CD4-positive, alpha-beta T cell treated with Interleukin-12 subunit alpha and Interleukin-12 subunit beta, for 1 hour (primary cell): ENCODE measurements around the gene BICDL1.
"Not testable (repeated sequence)": the region's sequence is repeated elsewhere in the genome, so short reads cannot be mapped to it uniquely, and the experiment has no call there.

Experiments
- DNase-seq: peaks from one replicate; pipeline ENCODE4 v3.0.0-alpha.2; 2020

The BICDL1 gene

GRCh38 chr12:119988472-119989360, at the start of gene BICDL1:
TSS of gene BICDL1 (plus strand) at chr12:119989236. CDS start at chr12:119989869, 633 bp downstream.
- DNase-seq = peak; percentile 98

- no peak for DNase-seq
Measured at GRCh38 chr12:119940897-119941296, 48.1 kb upstream of the BICDL1 start.

DNA sequence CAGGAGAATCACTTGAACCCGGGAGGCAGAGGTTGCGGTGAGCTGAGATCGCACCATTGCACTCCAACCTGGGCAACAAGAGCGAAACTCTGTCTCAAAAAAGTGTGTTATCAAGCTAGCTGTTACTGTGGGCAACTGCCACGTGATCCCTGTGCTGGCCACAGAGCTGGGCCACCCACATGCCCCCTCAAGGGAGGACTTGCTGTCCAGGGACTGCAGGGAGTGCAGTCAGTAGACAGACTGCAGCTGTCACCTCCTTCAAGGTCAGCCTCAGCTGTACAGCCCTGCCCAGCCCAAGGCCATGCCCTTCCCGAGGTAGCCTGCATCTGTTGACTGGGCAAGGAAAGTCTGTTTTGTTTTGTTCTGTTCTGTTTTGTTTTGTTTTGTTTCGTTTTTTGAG, 46.6 kb upstream of the BICDL1 start:
- no peak for DNase-seq

GRCh38 chr12:119946213-119946612, 42.8 kb upstream of the BICDL1 start:
- DNase-seq = no peak

DNA sequence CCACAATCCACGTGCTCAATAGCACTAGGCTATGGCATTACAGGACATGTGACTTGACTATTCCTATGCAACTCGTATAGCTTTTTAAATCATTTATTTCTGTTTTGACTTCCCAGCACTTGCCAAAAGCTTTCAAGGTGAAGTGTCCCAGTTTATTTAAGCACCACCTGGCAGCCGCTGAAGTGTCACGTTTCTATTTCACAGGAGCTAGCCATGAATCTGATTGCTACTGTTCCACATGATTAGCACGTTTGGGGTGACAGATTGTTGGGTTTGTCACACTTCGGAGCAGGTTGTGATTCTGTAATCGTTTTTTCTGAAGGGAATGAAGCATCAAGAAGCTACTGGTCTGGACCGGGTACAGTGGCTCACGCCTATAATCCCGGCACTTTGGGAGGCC, 39.9 kb upstream of the BICDL1 start:
- DNase-seq = no peak

DNA sequence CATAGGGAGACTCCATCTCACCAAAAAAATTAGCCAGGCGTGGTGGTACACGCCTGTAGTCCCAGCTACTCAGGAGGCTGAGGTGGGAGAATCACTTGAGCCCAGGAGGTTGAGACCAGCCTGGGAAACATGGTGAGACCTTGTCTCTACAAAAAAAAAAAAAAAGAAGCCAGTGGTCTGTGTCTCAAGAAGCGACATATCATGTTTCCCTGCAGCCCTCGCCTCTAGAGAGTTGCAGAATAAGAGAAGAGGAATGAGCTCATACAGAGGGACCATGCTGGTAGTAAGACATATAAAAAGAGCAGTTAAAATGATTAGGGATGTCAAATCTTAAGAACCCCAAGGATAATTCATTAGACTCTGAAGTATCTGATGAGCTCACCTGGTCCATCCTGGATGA, 39.4 kb upstream of the BICDL1 start:
- no peak for DNase-seq

DNA sequence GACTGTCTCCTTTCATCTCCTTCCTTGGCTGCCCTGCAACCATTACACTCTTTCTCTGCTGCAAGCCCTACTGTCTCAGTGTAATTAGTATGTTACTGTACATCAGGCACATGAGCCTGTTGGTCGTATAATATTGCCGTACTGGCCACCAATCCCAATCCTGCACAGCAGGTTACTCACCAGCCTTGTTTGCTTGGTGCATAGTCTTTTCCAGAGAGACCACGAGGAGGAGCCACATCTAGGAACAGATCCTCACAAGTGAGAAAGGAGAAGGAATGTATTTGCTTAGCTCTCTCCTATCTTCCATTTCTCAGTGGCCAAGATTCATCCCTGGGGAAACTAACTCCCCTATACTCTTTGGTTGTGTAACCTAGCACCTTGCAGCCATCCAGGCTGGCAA, 33.0 kb upstream of the BICDL1 start:
- DNase-seq = no peak

DNA sequence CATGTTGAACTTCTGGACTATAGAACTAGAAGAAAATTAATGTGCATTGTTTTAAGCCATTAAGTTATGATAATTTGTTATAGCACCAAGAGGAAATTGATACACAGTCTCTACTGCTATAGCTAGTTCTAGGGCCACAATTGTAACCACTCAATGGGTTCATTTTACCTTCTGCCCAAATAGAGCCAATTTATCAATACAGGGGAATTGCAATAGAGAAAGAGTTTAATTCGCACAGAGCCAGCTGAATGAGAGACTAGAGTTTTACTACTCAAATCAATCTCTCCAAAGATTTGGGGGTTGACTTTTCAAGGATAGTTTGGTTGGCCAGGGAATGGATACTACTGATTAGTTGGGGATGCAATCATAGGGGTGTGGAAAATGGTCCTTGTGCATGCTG, 31.9 kb upstream of the BICDL1 start:
- DNase-seq = no peak

DNA sequence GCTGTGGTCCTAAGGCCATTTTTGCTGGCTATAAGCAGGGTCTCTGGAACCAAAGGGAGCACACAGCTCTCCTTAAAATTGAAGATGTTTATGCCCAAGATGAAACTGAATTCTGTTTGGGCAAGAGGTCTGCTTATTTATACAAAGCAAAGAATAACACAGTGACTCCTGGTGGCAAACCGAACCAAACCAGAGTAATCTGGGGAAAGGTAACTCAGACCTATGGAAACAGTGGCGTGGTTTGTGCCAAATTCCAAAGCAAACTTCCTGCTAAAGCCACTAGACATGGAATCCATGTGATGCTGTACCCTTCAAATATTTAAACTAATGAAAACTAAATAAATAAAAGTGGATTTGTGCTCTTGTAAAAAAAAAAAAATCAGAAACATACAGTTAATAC, 29.6 kb upstream of the BICDL1 start:
- no peak for DNase-seq

DNA sequence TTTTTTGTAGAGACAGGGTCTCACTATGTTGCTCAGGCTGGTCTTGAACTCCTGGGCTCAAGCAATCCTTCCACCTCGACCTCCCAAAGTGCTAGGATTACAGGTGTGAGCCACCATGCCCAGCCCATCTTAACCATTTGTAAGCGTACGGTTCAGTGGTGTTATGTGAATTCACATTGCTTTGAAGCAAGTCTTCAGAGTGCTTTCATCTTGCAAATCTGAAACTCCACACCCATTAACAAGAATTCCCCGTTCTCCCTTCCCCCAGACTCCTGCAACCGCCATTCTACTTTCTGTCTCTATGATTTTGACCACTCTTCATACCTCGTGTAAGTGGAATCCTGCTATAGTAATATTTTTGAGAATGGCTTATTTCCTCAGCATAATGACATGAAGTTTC, 24.9 kb upstream of the BICDL1 start:
- no peak for DNase-seq

GRCh38 chr12:119964929-119965328, 24.1 kb upstream of the BICDL1 start:
- no peak for DNase-seq

- DNase-seq = no peak
Measured at GRCh38 chr12:119980242-119980641, 8.8 kb upstream of the BICDL1 start.

- DNase-seq = not testable (repeated sequence)
Measured at GRCh38 chr12:119980702-119981101, 8.3 kb upstream of the BICDL1 start.

- no peak for DNase-seq
Measured at GRCh38 chr12:119989361-119989730, 310 bp downstream of the BICDL1 start.

- peak; percentile 79 for DNase-seq
Measured at GRCh38 chr12:119989731-119990381, 820 bp downstream of the BICDL1 start.

- DNase-seq = peak; percentile 20
Measured at GRCh38 chr12:119990382-119990874, 1.4 kb downstream of the BICDL1 start.

DNA sequence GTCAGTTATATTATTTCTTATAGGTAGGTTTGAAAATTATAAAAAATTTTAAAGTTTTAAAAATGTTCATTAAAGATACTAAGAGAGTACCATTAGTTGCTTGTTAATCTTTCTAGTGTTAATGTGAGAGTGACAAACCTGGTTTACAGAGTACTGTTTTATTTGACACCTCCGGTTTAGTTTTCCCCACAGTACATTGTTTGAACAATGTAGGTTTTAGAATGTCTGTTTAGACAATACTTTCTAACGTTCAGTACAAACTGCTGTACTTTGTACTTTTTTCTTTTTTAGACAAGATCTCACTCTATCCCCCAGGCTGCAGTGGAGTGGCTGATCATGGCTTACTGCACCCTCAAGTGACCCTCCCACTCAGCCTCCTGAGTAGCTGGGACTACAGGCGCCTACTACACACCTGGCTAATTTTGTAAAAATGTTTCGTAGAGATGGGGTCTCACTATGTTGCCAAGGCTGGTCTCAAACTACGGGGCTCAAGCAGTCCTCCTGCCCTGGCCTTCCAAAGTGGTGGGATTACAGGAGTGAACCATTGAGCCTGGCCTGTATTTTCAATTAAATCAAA, 3.2 kb downstream of the BICDL1 start:
- DNase-seq = no peak

DNA sequence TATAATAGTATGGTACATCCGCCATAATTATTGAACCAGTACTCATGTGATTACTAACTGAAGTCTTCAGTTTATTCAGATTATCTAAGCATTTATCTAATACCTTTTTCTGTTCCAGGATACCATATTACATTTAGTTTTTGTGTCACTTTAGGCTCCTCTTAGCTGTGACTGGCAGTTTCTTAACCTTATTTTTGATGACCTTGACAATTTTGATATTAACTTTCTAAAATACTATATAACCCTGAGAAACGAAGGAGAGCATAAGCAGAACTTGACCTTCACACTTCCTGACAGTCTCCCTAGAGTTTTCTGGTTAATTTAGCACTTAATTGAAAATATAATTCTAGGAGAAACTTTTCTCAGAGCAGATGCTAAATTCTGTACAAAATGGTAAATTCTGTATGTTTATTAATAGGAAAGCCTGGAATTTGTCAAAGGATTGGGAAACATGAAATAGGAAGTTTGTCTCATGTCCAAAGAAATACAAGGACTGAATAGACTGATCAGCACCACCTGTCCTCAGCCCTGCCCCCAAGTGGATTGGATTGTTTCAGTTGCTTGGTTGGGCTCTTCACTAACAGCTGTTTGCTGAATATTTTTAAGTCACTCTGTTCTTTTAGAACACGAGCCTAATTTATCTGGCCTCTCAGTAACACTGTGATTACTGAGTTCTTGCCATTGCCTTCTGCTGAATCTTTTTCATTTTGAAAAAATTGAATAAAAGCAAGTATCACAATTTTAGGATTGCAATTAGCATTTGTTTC, 6.0 kb downstream of the BICDL1 start:
- DNase-seq = no peak

DNA sequence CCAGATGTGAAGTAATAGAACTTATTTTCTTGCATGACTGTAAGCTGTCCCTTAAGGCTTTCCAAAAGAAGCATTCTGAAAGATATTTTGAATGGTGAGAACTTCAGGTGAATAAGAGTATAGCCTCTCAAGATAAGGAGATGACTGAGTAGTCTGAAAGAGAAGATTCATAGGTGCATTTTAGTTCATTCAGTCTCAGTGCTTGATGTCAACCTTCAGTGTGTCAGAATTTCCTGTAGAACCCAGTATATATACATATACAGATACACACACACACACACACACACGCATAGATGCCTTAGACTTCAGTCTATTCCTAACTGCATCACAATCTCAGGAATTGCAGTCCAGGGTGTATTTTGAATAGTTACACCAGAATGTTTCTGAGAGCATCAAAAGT, 7.4 kb downstream of the BICDL1 start:
- DNase-seq = no peak

GRCh38 chr12:119998471-119999245, 9.6 kb downstream of the BICDL1 start:
- DNase-seq = no peak

GRCh38 chr12:120000556-120000955, 11.5 kb downstream of the BICDL1 start:
- DNase-seq = no peak

- peak; percentile 50 for DNase-seq
Measured at GRCh38 chr12:120006258-120006975, 17.4 kb downstream of the BICDL1 start.
